H1 (cell line): ENCODE data around the gene TAF9. TPM values are rescaled to one million over a fixed set of nuclear protein-coding genes. Genes with fewer than 3 reads are reported as not detected.

ENCODE experiments used
- CTCF ChIA-PET: fragments of 300-600 bp; sonication (Branson Sonifier 250); formaldehyde crosslinking; loops from one replicate; lab custom pipeline; 2021; ENCODE audit not compliant: partially characterized antibody; lab: Charles Lee
- POLR2A ChIA-PET: fragments of 300-600 bp; sonication (Branson Sonifier 250); formaldehyde crosslinking; loops from one replicate; lab custom pipeline; 2021; ENCODE audit warnings: inconsistent platforms; ENCODE audit not compliant: partially characterized antibody; lab: Charles Lee
- DNase-seq, 2 experiments: peaks; one replicate each; pipeline versions ENCODE4 v3.0.0 to v3.0.0-alpha.2; 2010 to 2022; ENCODE audit warnings: low spot score in 2 of 2, low read depth in 1 of 2, mixed read lengths in 1 of 2
- FAIRE-seq: peaks from 2 replicates; lab custom pipeline; 2011; peaks lifted over from hg19 to GRCh38; lab: Jason Lieb, UNC
- H2AFZ ChIP-seq: 2 replicates; pipeline ENCODE4 v1.8.1; 2012; ENCODE audit warnings: low read length, inconsistent platforms
- H2AK5ac ChIP-seq: 2 replicates; pipeline ENCODE4 v1.6.1; 2013; ENCODE audit warnings: low read depth, low read length
- H2BK120ac ChIP-seq: replicated peaks from 2 replicates; pipeline ENCODE3; 2013; ENCODE audit warnings: low read depth, low read length, inconsistent platforms
- H2BK12ac ChIP-seq: 2 replicates; pipeline ENCODE4 v1.6.1; 2013; ENCODE audit warnings: low read depth, low read length
- H2BK15ac ChIP-seq: 2 replicates; pipeline ENCODE4 v1.6.1; 2013; ENCODE audit warnings: low read length
- H2BK20ac ChIP-seq: 2 replicates; pipeline ENCODE4 v1.6.1; 2013; ENCODE audit warnings: low read length
- H2BK5ac ChIP-seq: 2 replicates; pipeline ENCODE4 v1.6.1; 2013; ENCODE audit warnings: low read depth, low read length
- H3K14ac ChIP-seq: 2 replicates; pipeline ENCODE4 v1.6.1; 2013; ENCODE audit warnings: inconsistent platforms; ENCODE audit not compliant: insufficient read length
- H3K18ac ChIP-seq: 2 replicates; pipeline ENCODE4 v1.6.1; 2013; ENCODE audit warnings: low read length; ENCODE audit errors: extremely low read depth
- H3K23ac ChIP-seq: 2 replicates; pipeline ENCODE4 v1.6.1; 2013; ENCODE audit warnings: inconsistent platforms; ENCODE audit not compliant: insufficient read length
- H3K23me2 ChIP-seq: 2 replicates; pipeline ENCODE4 v1.6.1; 2013; ENCODE audit warnings: low read depth, low read length
- H3K27ac ChIP-seq: 2 replicates; pipeline ENCODE4 v1.6.1; 2011; ENCODE audit warnings: low read depth, low read length, inconsistent platforms
- H3K27me3 ChIP-seq, 4 experiments: replicated peaks in 1 of 4; 1 replicate in 1 of 4; 2 replicates in 3 of 4; pipeline versions ENCODE4 v1.6.1 to v1.8.1; 2011 to 2013; ENCODE audit warnings: low read length in 3 of 4, mild to moderate bottlenecking in 3 of 4, inconsistent platforms in 2 of 4, mixed read lengths in 2 of 4, moderate library complexity in 1 of 4; ENCODE audit not compliant: control insufficient read depth in 3 of 4, insufficient read depth in 3 of 4; ENCODE audit errors: extremely low read depth in 1 of 4
- H3K36me3 ChIP-seq, 4 experiments: 2 replicates each; pipeline versions ENCODE4 v1.6.1 to v1.8.1; 2011 to 2013; ENCODE audit warnings: mild to moderate bottlenecking in 4 of 4, low read length in 3 of 4, moderate library complexity in 2 of 4, control low read depth in 1 of 4, inconsistent platforms in 1 of 4; ENCODE audit not compliant: insufficient read depth in 4 of 4, control insufficient read depth in 2 of 4
- H3K4ac ChIP-seq: replicated peaks from 2 replicates; pipeline ENCODE3; 2013; ENCODE audit warnings: low read length, low read depth, mixed read lengths, inconsistent platforms; ENCODE audit not compliant: insufficient read length
- H3K4me1 ChIP-seq, 4 experiments: replicated peaks in 1 of 4; 1 replicate in 1 of 4; 2 replicates in 3 of 4; pipeline versions ENCODE4 v1.6.1 to v1.8.1; 2011 to 2013; ENCODE audit warnings: low read length in 3 of 4, inconsistent platforms in 2 of 4, mixed read lengths in 1 of 4; ENCODE audit not compliant: insufficient read depth in 4 of 4, control insufficient read depth in 3 of 4
- H3K4me2 ChIP-seq, 2 experiments: 2 replicates each; pipeline versions ENCODE4 v1.6.1 to v1.8.1; 2011 to 2013; ENCODE audit warnings: low read depth in 2 of 2, low read length in 2 of 2, control low read depth in 1 of 2, inconsistent platforms in 1 of 2, mild to moderate bottlenecking in 1 of 2; ENCODE audit not compliant: insufficient read depth in 1 of 2
- H3K4me3 ChIP-seq, 4 experiments: fragments of 200-600, 300-600 bp in 1 of 4; sonication (generic), shearing (Covaris generic), sonication (Bioruptor Twin) in 1 of 4; 2 replicates each; pipeline versions ENCODE4 v1.5.1 to v1.8.1; 2011 to 2016; ENCODE audit warnings: low read length in 4 of 4, low read depth in 3 of 4, control low read depth in 2 of 4, inconsistent platforms in 2 of 4, mild to moderate bottlenecking in 2 of 4, mixed read lengths in 1 of 4, moderate library complexity in 1 of 4; ENCODE audit not compliant: insufficient read depth in 2 of 4; ENCODE audit errors: extremely low read depth in 1 of 4
- H3K56ac ChIP-seq: replicated peaks from 2 replicates; pipeline ENCODE3; 2013; ENCODE audit warnings: low read depth, mild to moderate bottlenecking, mixed read lengths, low read length, inconsistent platforms; ENCODE audit not compliant: insufficient read length
- H3K79me1 ChIP-seq: 2 replicates; pipeline ENCODE4 v1.6.1; 2013; ENCODE audit warnings: low read depth, low read length, control low read depth
- H3K79me2 ChIP-seq, 2 experiments: 2 replicates each; pipeline versions ENCODE4 v1.6.1 to v1.8.1; 2012 to 2013; ENCODE audit warnings: low read length in 2 of 2, mild to moderate bottlenecking in 2 of 2, inconsistent platforms in 1 of 2; ENCODE audit not compliant: insufficient read depth in 2 of 2, control insufficient read depth in 1 of 2
- H3K9ac ChIP-seq, 4 experiments: replicated peaks in 1 of 4; 1 replicate in 1 of 4; 2 replicates in 3 of 4; pipeline versions ENCODE4 v1.6.1 to v1.8.1; 2011 to 2013; ENCODE audit warnings: low read depth in 3 of 4, low read length in 3 of 4, control low read depth in 2 of 4, mild to moderate bottlenecking in 2 of 4, moderate library complexity in 2 of 4, inconsistent platforms in 1 of 4; ENCODE audit errors: extremely low read depth in 1 of 4
- H3K9me3 ChIP-seq, 2 experiments: 2 replicates each; pipeline versions ENCODE4 v1.6.1 to v1.8.1; 2012 to 2013; ENCODE audit warnings: mild to moderate bottlenecking in 2 of 2, moderate library complexity in 2 of 2, control low read depth in 1 of 2, inconsistent platforms in 1 of 2, low read depth in 1 of 2, low read length in 1 of 2, mixed read lengths in 1 of 2; ENCODE audit not compliant: insufficient read depth in 2 of 2
- H4K20me1 ChIP-seq, 2 experiments: replicated peaks in 1 of 2; 2 replicates each; pipeline versions ENCODE3 to v1.8.1; 2011 to 2013; ENCODE audit warnings: inconsistent platforms in 2 of 2, low read length in 2 of 2, mild to moderate bottlenecking in 1 of 2; ENCODE audit not compliant: insufficient read depth in 2 of 2, control insufficient read depth in 1 of 2
- H4K5ac ChIP-seq: 2 replicates; pipeline ENCODE4 v1.6.1; 2013; ENCODE audit warnings: low read length, low read depth, mixed read lengths, inconsistent platforms; ENCODE audit not compliant: insufficient read length
- H4K8ac ChIP-seq: 2 replicates; pipeline ENCODE4 v1.8.0; 2013; ENCODE audit warnings: mild to moderate bottlenecking, moderate library complexity, low read length, inconsistent platforms; ENCODE audit not compliant: insufficient read depth; ENCODE audit errors: extremely low read depth
- H4K91ac ChIP-seq: replicated peaks from 2 replicates; pipeline ENCODE3; 2013; ENCODE audit warnings: low read length, mixed read lengths, inconsistent platforms; ENCODE audit not compliant: insufficient read length
- ASH2L ChIP-seq: fragments of 200-600, 300-600 bp; sonication (generic); IDR thresholded peaks from one replicate; pipeline ENCODE4 v1.7.1; 2017; ENCODE audit warnings: low read length
- BACH1 ChIP-seq: IDR thresholded peaks from 2 replicates; pipeline ENCODE4 v1.6.1; 2012; ENCODE audit warnings: low read length, improper control_type of control experiment
- CBX8 ChIP-seq: fragments of 300-800, 300-1000 bp; sonication (generic); IDR thresholded peaks from 2 replicates; pipeline ENCODE4 v1.7.1; 2016; ENCODE audit warnings: low read depth, low read length, borderline replicate concordance
- E2F6 ChIP-seq: IDR thresholded peaks from 2 replicates; pipeline ENCODE4 v1.6.1; 2012; ENCODE audit warnings: inconsistent platforms
- GTF2F1 ChIP-seq: IDR thresholded peaks from 2 replicates; pipeline ENCODE4 v1.6.1; 2012; ENCODE audit warnings: low read depth, low read length, improper control_type of control experiment, borderline replicate concordance
- HDAC6 ChIP-seq: IDR thresholded peaks from one replicate; pipeline ENCODE4 v1.7.1; 2012; ENCODE audit warnings: low read depth, mild to moderate bottlenecking, inconsistent platforms, low read length, moderate library complexity
- MAFK ChIP-seq: IDR thresholded peaks from 2 replicates; pipeline ENCODE4 v1.6.1; 2012; ENCODE audit warnings: low read depth, mild to moderate bottlenecking, improper control_type of control experiment, low read length
- NANOG ChIP-seq: IDR thresholded peaks from 2 replicates; pipeline ENCODE4 v1.6.1; 2011; ENCODE audit warnings: low read length, low read depth, mild to moderate bottlenecking, inconsistent platforms; ENCODE audit not compliant: insufficient read depth, poor library complexity, severe bottlenecking
- NRF1 ChIP-seq: IDR thresholded peaks from 2 replicates; pipeline ENCODE4 v1.6.1; 2011; ENCODE audit warnings: mild to moderate bottlenecking, low read depth, low read length, improper control_type of control experiment
- POU5F1 ChIP-seq: IDR thresholded peaks from 2 replicates; pipeline ENCODE4 v1.6.1; 2011; ENCODE audit warnings: low read depth, mild to moderate bottlenecking, low read length, moderate library complexity
- SIN3A ChIP-seq, 2 experiments: IDR thresholded peaks in 1 of 2; conservative IDR thresholded peaks in 1 of 2; 2 replicates each; pipeline ENCODE4 v1.6.1; 2011 to 2012; ENCODE audit warnings: low read length in 2 of 2, improper control_type of control experiment in 1 of 2, low read depth in 1 of 2, mild to moderate bottlenecking in 1 of 2
- SIRT6 ChIP-seq: IDR thresholded peaks from one replicate; pipeline ENCODE4 v1.7.1; 2012; ENCODE audit warnings: low read length, inconsistent platforms
- SP1 ChIP-seq: IDR thresholded peaks from 2 replicates; pipeline ENCODE4 v1.6.1; 2011; ENCODE audit warnings: low read depth, low read length
- WGBS, 2 experiments: shearing (Covaris generic) in 1 of 2; methylation state at CpG; one replicate each; pipeline versions ENCODE4 v1.1.6 to v1.1.7; 2013 to 2015; ENCODE audit warnings: low lambda C conversion rate in 2 of 2, mixed read lengths in 2 of 2, inconsistent platforms in 1 of 2, low coverage in 1 of 2, missing lambda C conversion rate in 1 of 2; ENCODE audit not compliant: insufficient replicate concordance in 2 of 2, insufficient coverage in 1 of 2, insufficient read length in 1 of 2; ENCODE audit errors: extremely low coverage in 1 of 2, missing lambda C conversion rate in 1 of 2; 5-methylcytosine and 5-hydroxymethylcytosine counted together
- polyA plus RNA-seq, 7 experiments: library from polyadenylated mRNA; depleted of rRNA in 3 of 7; stranded (reverse) in 5 of 7; unstranded in 2 of 7; fragments of >200 nt in 5 of 7; fragments of 200-250 nt in 2 of 7; gene quantifications; 1 replicate in 5 of 7; 2 replicates in 1 of 7; 4 replicates in 1 of 7; pipeline versions ENCODE4 v1.2.1 to v1.2.3, GENCODE V29; 2011 to 2013; ENCODE audit warnings: missing spikeins in 2 of 7, mixed read lengths in 2 of 7
- total RNA-seq: library from RNA; stranded (reverse); fragmentation: NEBNext Ultra II Directional; extraction: Animal tissue kit (Norgen Biotek cat#: 25700); gene quantifications from 2 replicates; pipeline ENCODE4 v1.2.1, GENCODE V29; 2021

Gene TAF9
- total and polyA plus RNA-seq, 2 of the 8 experiments (the other 6 are each of a cell fraction or from before 2014, with no cell fraction given), result 85.1 to 135 TPM

DNA sequence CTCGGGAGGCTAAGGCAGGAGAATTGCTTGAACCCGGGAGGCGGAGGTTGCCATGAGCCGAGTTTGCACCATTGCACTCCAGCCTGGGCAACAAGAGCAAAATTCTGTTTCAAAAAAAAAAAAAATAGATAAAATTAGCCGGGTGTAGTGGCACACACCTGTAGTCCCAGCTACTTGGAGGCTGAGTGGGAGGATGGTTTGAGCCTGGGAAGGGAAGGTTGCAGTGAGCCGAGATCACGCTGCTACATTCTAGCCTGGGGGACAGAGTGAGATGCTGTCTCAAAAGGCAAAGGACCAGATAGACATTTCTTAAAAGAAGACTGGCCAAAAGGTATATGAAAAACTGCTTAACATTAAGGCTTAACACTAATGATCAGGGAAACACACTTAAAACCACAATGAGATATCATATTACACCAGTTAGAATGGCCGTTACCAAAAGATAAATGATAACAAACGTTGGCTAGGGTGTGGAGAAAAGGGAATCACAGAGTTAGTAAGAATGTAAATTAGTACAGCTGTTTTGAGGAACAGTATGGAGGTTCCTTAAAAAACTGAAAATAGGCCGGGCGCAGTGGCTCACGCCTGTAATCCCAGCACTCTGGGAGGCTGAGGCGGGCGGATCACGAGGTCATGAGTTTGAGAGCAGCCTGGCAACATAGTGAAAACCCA is 35.5 kb upstream of the TAF9 start:
- H3K79me1 ChIP-seq, result no peaks in the 10 kb centered on the region
- H3K27me3 ChIP-seq, result no peaks in the 10 kb centered on the region
- H3K23ac ChIP-seq, result no peak overlapping the region
- H2BK120ac ChIP-seq, result no peak overlapping the region
- H3K56ac ChIP-seq, result no peak overlapping the region
- no peak overlapping the region for H4K91ac ChIP-seq
- ChIA-PET CTCF (interaction anchor here (0.5 to 1.4 kb wide), 2 partner anchors 9 to 22 kb away, joined by 4 read pairs; no protein-coding TSS in a partner anchor), POLR2A (interaction anchor here (0.6 to 0.8 kb wide), 2 partner anchors 67 to 331 kb away, joined by 3 read pairs; no protein-coding TSS in a partner anchor)
- no peak overlapping the region for H2AFZ ChIP-seq
- H2BK5ac ChIP-seq, result no peak overlapping the region
- H3K23me2 ChIP-seq, result no peaks in the 10 kb centered on the region
- 90% methylated on average over 15 of the region's 15 CpGs; no CpG with 5 or more reads in 1 of the 2 experiments for WGBS, 2 experiments
- H3K4me1 ChIP-seq, result no peaks in the 10 kb centered on the region
- H4K8ac ChIP-seq, result no peak overlapping the region
- H3K18ac ChIP-seq, result no peak overlapping the region
- H3K4ac ChIP-seq, result no peak overlapping the region
- peaks cover 0 to 18% (median 2%) of the 10 kb centered on the region in 4 experiments; a peak in 4 of 8 replicates for H3K36me3 ChIP-seq
- no peaks in the 10 kb centered on the region for H3K9me3 ChIP-seq
- H3K27ac ChIP-seq, result no peak overlapping the region
- no peak overlapping the region for H3K4me3 ChIP-seq
- H3K4me2 ChIP-seq, result no peak overlapping the region
- no peaks in the 10 kb centered on the region for H4K20me1 ChIP-seq
- DNase-seq (no peak), FAIRE-seq (no peak)
- no peak overlapping the region for H2BK15ac ChIP-seq
- no peak overlapping the region for H2AK5ac ChIP-seq
- no peak overlapping the region for H2BK12ac ChIP-seq
- no peak overlapping the region for H3K14ac ChIP-seq
- no peak overlapping the region for H4K5ac ChIP-seq
- H3K9ac ChIP-seq, result no peak overlapping the region
- no peak overlapping the region for H2BK20ac ChIP-seq
- H3K79me2 ChIP-seq, result no peaks in the 10 kb centered on the region
- TF ChIP-seq GTF2F1, result no peak
- no peak for TF ChIP-seq E2F6
- TF ChIP-seq NRF1, result no peak
- no peak for TF ChIP-seq ASH2L
- TF ChIP-seq BACH1, result no peak
- TF ChIP-seq SIRT6, result no peak
- no peak for TF ChIP-seq SIN3A (conservative IDR thresholded peaks at IDR 0.05 in 1 of 2, IDR thresholded peaks at IDR 0.05 in 1 of 2; ENCODE audit: low read depth in 1 of 2, low read length in 2 of 2)
- TF ChIP-seq HDAC6, result no peak
- no peak for TF ChIP-seq CBX8
- TF ChIP-seq POU5F1, result no peak
- TF ChIP-seq SP1, result no peak
- no peak for TF ChIP-seq MAFK
- TF ChIP-seq NANOG, result no peak
